H9 (cell line): ENCODE data around the gene PSMB7. TPM values are rescaled to one million over a fixed set of nuclear protein-coding genes. Genes with fewer than 3 reads are reported as not detected.

ENCODE experiments used
- DNase-seq: peaks from one replicate; pipeline ENCODE4 v3.0.0-alpha.2; 2017
- H2AFZ ChIP-seq: one replicate; pipeline ENCODE4 v1.6.1; 2013; ENCODE audit warnings: mild to moderate bottlenecking, low read length, control low read depth, moderate library complexity
- H2AK5ac ChIP-seq: 2 replicates; pipeline ENCODE4 v1.6.1; 2013; ENCODE audit warnings: low read length, control low read depth, mixed read lengths; ENCODE audit not compliant: insufficient read length
- H2BK120ac ChIP-seq: one replicate; pipeline ENCODE4 v1.6.1; 2013; ENCODE audit warnings: low read depth, mild to moderate bottlenecking, low read length, control low read depth, inconsistent platforms; ENCODE audit not compliant: poor library complexity, severe bottlenecking
- H2BK12ac ChIP-seq: 2 replicates; pipeline ENCODE4 v1.6.1; 2013; ENCODE audit warnings: low read length, control low read depth, mixed read lengths, low read depth; ENCODE audit not compliant: insufficient read length
- H2BK15ac ChIP-seq: 2 replicates; pipeline ENCODE4 v1.6.1; 2013; ENCODE audit warnings: low read depth, low read length, control low read depth
- H2BK20ac ChIP-seq: one replicate; pipeline ENCODE4 v1.6.1; 2013; ENCODE audit warnings: low read depth, mild to moderate bottlenecking, low read length, control low read depth, inconsistent platforms; ENCODE audit not compliant: poor library complexity, severe bottlenecking
- H2BK5ac ChIP-seq: 2 replicates; pipeline ENCODE4 v1.6.1; 2013; ENCODE audit warnings: low read length, control low read depth, mixed read lengths; ENCODE audit not compliant: insufficient read length
- H3K14ac ChIP-seq: 2 replicates; pipeline ENCODE4 v1.6.1; 2013; ENCODE audit warnings: low read length, control low read depth; ENCODE audit not compliant: insufficient read depth
- H3K18ac ChIP-seq: 2 replicates; pipeline ENCODE4 v1.6.1; 2013; ENCODE audit warnings: low read depth, mild to moderate bottlenecking, mixed read lengths, low read length, control low read depth; ENCODE audit not compliant: insufficient read length
- H3K23ac ChIP-seq: 2 replicates; pipeline ENCODE4 v1.6.1; 2013; ENCODE audit warnings: low read length, control low read depth, mixed read lengths, low read depth; ENCODE audit not compliant: insufficient read length
- H3K23me2 ChIP-seq: 2 replicates; pipeline ENCODE4 v1.6.1; 2013; ENCODE audit warnings: low read depth, mild to moderate bottlenecking, mixed read lengths, low read length, control low read depth; ENCODE audit not compliant: insufficient read length, poor library complexity, severe bottlenecking
- H3K27ac ChIP-seq: 2 replicates; pipeline ENCODE4 v1.5.1; 2013; ENCODE audit warnings: low read length, control low read depth, mixed read lengths, low read depth; ENCODE audit not compliant: insufficient read length
- H3K27me3 ChIP-seq: 2 replicates; pipeline ENCODE4 v1.6.1; 2013; ENCODE audit warnings: low read length, control low read depth, inconsistent platforms; ENCODE audit not compliant: insufficient read depth
- H3K4ac ChIP-seq: 2 replicates; pipeline ENCODE4 v1.6.1; 2013; ENCODE audit warnings: low read depth, mild to moderate bottlenecking, control low read depth, inconsistent platforms, low read length, moderate library complexity
- H3K4me1 ChIP-seq: 2 replicates; pipeline ENCODE4 v1.6.1; 2013; ENCODE audit warnings: low read length, control low read depth, inconsistent platforms; ENCODE audit not compliant: insufficient read depth
- H3K4me2 ChIP-seq: 2 replicates; pipeline ENCODE4 v1.6.1; 2013; ENCODE audit warnings: low read length, control low read depth, mixed read lengths; ENCODE audit not compliant: insufficient read length, insufficient read depth
- H3K56ac ChIP-seq: 2 replicates; pipeline ENCODE4 v1.6.1; 2013; ENCODE audit warnings: low read depth, mild to moderate bottlenecking, mixed read lengths, low read length, control low read depth; ENCODE audit not compliant: insufficient read length
- H3K79me1 ChIP-seq: 2 replicates; pipeline ENCODE4 v1.6.1; 2013; ENCODE audit warnings: low read depth, mild to moderate bottlenecking, moderate library complexity, low read length, control low read depth, inconsistent platforms; ENCODE audit not compliant: insufficient read depth, poor library complexity, severe bottlenecking
- H3K79me2 ChIP-seq: 2 replicates; pipeline ENCODE4 v1.6.1; 2013; ENCODE audit warnings: low read length, control low read depth, inconsistent platforms; ENCODE audit not compliant: insufficient read depth
- H3K9ac ChIP-seq: 2 replicates; pipeline ENCODE4 v1.6.1; 2013; ENCODE audit warnings: low read length, control low read depth, mixed read lengths; ENCODE audit not compliant: insufficient read length; ENCODE audit errors: extremely low read depth
- H3K9me3 ChIP-seq: one replicate; pipeline ENCODE4 v1.6.1; 2013; ENCODE audit warnings: low read depth, low read length, inconsistent platforms; ENCODE audit not compliant: control insufficient read depth
- H3T11ph ChIP-seq: one replicate; pipeline ENCODE4 v1.6.1; 2013; ENCODE audit warnings: mild to moderate bottlenecking, low read length, control low read depth, inconsistent platforms
- H4K20me1 ChIP-seq: one replicate; pipeline ENCODE4 v1.6.1; 2013; ENCODE audit not compliant: control insufficient read depth, insufficient read length, insufficient read depth
- H4K5ac ChIP-seq: 2 replicates; pipeline ENCODE4 v1.6.1; 2013; ENCODE audit warnings: low read depth, mild to moderate bottlenecking, mixed read lengths, low read length, control low read depth; ENCODE audit not compliant: insufficient read length
- H4K8ac ChIP-seq: replicated peaks from 2 replicates; pipeline ENCODE4 v1.6.1; 2013; ENCODE audit warnings: low read length, control low read depth, mixed read lengths, low read depth; ENCODE audit not compliant: insufficient read length
- H4K91ac ChIP-seq: 2 replicates; pipeline ENCODE4 v1.6.1; 2013; ENCODE audit warnings: low read depth, mild to moderate bottlenecking, moderate library complexity, mixed read lengths, low read length, control low read depth; ENCODE audit not compliant: insufficient read length
- H3K27ac Mint-ChIP-seq, 3 experiments: 2 replicates in 2 of 3; 3 replicates in 1 of 3; pipeline ENCODE4 v1.8.0; 2020 to 2021; ENCODE audit warnings: mixed read lengths in 3 of 3, mild to moderate bottlenecking in 1 of 3, moderate library complexity in 1 of 3
- H3K27me3 Mint-ChIP-seq: 2 replicates; pipeline ENCODE4 v1.8.0; 2021; ENCODE audit warnings: low read depth, mild to moderate bottlenecking, moderate library complexity, mixed read lengths
- H3K36me3 Mint-ChIP-seq, 3 experiments: 2 replicates in 2 of 3; 3 replicates in 1 of 3; pipeline ENCODE4 v1.8.0; 2020 to 2021; ENCODE audit warnings: low read depth in 3 of 3, mixed read lengths in 3 of 3; ENCODE audit not compliant: insufficient read depth in 1 of 3
- H3K4me1 Mint-ChIP-seq, 2 experiments: 2 replicates each; pipeline ENCODE4 v1.8.0; 2020; ENCODE audit warnings: mixed read lengths in 2 of 2
- H3K4me3 Mint-ChIP-seq, 2 experiments: 2 replicates in 1 of 2; 3 replicates in 1 of 2; pipeline ENCODE4 v1.8.0; 2020 to 2021; ENCODE audit warnings: mild to moderate bottlenecking in 2 of 2, mixed read lengths in 2 of 2, moderate library complexity in 1 of 2
- H3K9me3 Mint-ChIP-seq, 2 experiments: 2 replicates in 1 of 2; 3 replicates in 1 of 2; pipeline ENCODE4 v1.8.0; 2020; ENCODE audit warnings: mild to moderate bottlenecking in 2 of 2, mixed read lengths in 2 of 2, moderate library complexity in 1 of 2
- CTCF ChIP-seq: fragments of 200-600 bp; sonication (generic); conservative IDR thresholded peaks from 3 replicates; pipeline ENCODE4 v1.8.0; 2021; ENCODE audit warnings: antibody characterized with exemption, mild to moderate bottlenecking
- whole genome bisulfite sequencing: extraction: QIAGEN DNeasy Blood & Tissue Kit; methylation state at CpG from one replicate; pipeline ENCODE4 v1.1.7; 2013; ENCODE audit warnings: missing lambda C conversion rate, low lambda C conversion rate, mixed read lengths; ENCODE audit not compliant: insufficient read length; ENCODE audit errors: extremely low coverage; 5-methylcytosine and 5-hydroxymethylcytosine counted together
- total RNA-seq: library from RNA; stranded (reverse); gene quantifications from 2 replicates; pipeline ENCODE4 v1.2.1, GENCODE V29; 2021

PSMB7 gene
- total RNA-seq, 1 experiment from 2014 or later, result 209 TPM

- no peaks in the 10 kb centered on the region for H3K36me3 Mint-ChIP-seq
- Histone ChIP-seq H2BK5ac (no peak overlapping the region), H3K9ac (no peak overlapping the region), H2AK5ac (no peak overlapping the region), H4K91ac (no peak overlapping the region), H4K8ac (no peak overlapping the region), H4K20me1 (no peaks in the 10 kb centered on the region), H3K23ac (no peak overlapping the region), H3K4ac (no peak overlapping the region), H3K79me1 (no peaks in the 10 kb centered on the region), H2BK20ac (no peak overlapping the region), H2BK15ac (no peak overlapping the region), H3K23me2 (no peaks in the 10 kb centered on the region), H3K4me1 (no peaks in the 10 kb centered on the region), H2BK12ac (no peak overlapping the region), H4K5ac (no peak overlapping the region), H2BK120ac (no peak overlapping the region), H3K4me2 (no peak overlapping the region), H3K27me3 (no peaks in the 10 kb centered on the region), H3K18ac (no peak overlapping the region), H3K14ac (no peak overlapping the region), H3T11ph (no peak overlapping the region), H3K9me3 (no peaks in the 10 kb centered on the region), H2AFZ (no peak overlapping the region), H3K56ac (no peak overlapping the region), H3K79me2 (no peaks in the 10 kb centered on the region), H3K27ac (no peak overlapping the region)
- peaks cover 4 to 12% of the 10 kb centered on the region in 2 experiments for H3K4me1 Mint-ChIP-seq
- no peak overlapping the region for H3K4me3 Mint-ChIP-seq
- TF ChIP-seq CTCF, result no peak
- no peak for DNase-seq
- peaks cover 13% of the 10 kb centered on the region for H3K27me3 Mint-ChIP-seq
- peaks cover 0 to 1% of the 10 kb centered on the region in 2 experiments; a peak in 1 of 5 replicates for H3K9me3 Mint-ChIP-seq
- no CpG with 5 or more reads among the region's 7 CpGs for WGBS
- H3K27ac Mint-ChIP-seq, result no peak overlapping the region
Measured at GRCh38 chr9:124420991-124421543, 5.8 kb upstream of the PSMB7 start.
